Smooth muscle cell of bladder (primary cell): ENCODE results near the gene IGLON5. TPM values are rescaled to one million over a fixed set of nuclear protein-coding genes. Genes with fewer than 3 reads are reported as not detected.

Source experiments
- total RNA-seq: library from RNA; depleted of rRNA; stranded (reverse); fragments of >200 nt; gene quantifications from 2 replicates; pipeline ENCODE4 v1.2.3, GENCODE V29; 2014

The IGLON5 gene
- total RNA-seq, result not detected in 2 replicates

DNA sequence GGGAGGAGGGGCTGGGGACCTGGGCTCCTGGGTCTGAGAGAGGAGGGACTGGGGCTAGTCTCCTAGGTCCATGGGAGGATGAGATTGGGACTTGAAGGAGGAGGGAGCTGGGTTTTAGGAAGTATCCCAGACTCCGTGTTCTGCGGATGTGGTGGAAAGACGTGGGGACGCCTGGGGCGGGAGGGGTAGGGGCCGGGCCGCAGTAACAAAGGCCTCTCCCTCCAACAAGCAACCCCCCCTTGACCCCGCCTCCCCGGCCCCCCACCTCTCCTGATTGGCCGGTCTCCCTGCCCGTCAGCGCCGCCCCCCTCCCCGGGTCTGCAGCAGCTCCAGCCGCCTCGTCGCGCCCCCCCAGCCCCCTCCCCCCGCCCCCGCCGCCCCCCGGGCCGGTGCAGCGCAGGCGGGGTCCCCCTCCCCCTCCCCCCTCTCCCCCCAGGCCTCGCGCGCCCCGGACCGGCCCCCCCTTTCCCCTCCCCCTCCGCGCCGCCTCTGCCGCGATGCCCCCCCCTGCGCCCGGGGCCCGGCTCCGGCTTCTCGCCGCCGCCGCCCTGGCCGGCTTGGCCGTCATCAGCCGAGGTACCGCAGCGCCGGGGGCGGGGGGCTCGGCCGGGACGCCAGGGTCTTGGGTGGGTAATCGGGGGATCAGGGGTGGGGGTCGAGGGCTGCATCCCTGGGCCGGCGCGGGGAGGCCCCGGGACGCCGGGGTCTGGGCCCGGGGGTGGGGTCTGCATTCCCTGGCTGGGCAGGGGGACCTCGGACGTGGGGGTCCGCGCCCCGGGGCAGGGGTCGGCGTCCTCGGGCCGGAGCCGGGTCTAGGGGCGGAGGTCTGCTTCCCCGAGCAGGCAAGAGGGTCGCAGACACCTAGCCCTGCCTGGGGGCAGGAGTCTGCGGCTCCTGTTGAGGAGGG, at the start of gene IGLON5:
Gene IGLON5, plus strand, starts transcription at position 294 of the 907 bp plus-strand sequence. Its CDS starts 204 bp downstream, at position 498.

DNA sequence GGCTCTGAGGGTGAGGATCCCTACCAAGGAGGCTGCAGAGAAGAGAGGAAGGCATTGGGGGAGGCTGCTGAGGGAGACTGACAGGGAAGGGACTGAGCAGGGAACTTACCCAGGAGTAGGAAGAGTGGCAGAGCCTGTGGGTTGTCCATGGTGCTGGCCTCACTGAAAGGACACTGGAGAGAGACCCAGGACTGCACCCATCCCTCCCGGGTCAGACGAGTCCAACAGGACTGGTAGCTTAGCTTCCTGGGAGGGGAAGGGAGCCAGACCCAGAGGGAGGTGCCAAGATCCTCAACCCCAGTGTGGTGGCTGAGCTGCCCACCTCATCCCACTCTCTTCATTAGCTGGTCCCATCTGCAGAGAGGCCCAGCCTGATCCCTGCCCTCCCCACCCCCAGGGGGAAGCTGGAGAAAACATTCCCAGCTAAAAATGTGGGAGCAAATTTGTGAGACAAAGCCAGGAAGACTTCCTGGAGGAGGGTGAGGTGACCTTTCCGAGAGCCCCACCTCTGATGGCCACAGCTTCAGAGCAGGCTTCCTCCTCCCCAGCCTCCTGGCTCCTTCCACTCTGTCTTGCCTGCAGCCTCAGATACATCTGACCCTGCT, 30.6 kb downstream of the IGLON5 start, which contains the start of gene VSIG10L:
Gene VSIG10L, minus strand, starts transcription at position 164 of the 605 bp plus-strand sequence. Its CDS starts 15 bp downstream, at position 149.

DNA sequence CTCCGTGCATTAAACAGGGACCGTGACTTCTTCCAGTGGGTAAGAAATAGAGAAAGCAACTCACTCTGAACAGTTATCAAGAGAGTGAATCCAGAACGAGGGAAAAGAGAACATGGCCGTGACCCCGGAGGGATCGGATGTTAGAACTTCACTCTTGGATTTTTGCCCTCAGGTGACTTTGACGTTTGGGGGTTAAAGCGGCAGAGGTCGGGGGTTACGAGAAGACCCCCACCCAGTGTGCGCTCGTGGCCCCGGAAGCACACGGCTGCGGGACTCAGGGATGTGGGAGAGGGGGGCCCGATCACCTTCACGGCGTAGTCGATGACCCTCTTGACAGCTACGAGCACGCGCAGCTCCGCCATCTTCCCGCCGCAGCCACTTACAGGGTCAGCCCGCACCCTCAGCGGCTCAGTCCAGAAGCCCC, 54.5 kb downstream of the IGLON5 start, which contains the start of gene ETFB:
Gene ETFB, minus strand, starts transcription at position 424 of the 424 bp plus-strand sequence. Its CDS starts 62 bp downstream, at position 362.

DNA sequence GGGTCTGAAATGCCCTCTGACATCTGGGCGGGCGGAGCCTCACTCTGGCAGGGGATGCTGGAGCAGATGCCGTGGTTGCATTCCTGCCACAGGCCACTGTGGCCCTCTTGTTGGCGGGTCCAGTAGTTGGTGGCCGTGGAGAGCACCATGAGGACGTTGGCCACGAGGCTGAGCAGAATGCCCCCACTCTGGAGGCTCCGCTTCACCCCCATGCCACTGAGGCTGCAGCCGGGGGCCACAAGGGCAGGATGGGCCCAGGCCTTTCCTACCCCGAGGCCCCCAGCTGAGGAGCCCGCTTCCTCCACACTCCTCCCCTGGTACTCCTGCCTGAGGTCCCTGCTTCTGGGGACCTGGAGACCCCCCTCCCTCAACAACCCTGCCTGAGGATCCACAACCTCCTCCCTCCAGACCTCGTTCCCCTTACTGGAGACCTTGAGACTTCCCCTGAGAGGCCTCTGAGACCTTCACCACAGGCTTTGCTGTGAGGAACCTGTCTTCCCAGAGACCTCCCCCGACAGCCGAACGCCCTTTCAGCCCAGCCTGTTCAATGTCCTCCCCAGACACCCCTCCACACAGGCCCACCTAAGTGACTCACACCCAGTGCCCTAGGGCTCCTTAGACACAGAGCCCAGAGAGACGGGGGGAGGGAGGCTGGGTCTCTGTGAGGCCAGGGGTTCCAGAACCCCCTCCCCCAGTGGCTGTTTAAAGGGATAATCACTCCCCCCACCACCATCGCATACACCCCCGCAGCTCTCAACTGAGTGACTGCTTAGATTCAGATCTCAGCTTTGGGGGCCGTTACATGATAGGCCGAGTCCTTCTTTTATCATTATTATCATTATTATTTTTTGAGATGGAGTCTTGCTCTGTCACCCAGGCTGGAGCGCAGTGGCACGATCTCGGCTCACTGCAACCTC, 57.2 kb downstream of the IGLON5 start, which contains the start of gene CLDND2:
Gene CLDND2, minus strand, starts transcription at position 638 of the 917 bp plus-strand sequence. Its CDS starts 426 bp downstream, at position 212.

DNA sequence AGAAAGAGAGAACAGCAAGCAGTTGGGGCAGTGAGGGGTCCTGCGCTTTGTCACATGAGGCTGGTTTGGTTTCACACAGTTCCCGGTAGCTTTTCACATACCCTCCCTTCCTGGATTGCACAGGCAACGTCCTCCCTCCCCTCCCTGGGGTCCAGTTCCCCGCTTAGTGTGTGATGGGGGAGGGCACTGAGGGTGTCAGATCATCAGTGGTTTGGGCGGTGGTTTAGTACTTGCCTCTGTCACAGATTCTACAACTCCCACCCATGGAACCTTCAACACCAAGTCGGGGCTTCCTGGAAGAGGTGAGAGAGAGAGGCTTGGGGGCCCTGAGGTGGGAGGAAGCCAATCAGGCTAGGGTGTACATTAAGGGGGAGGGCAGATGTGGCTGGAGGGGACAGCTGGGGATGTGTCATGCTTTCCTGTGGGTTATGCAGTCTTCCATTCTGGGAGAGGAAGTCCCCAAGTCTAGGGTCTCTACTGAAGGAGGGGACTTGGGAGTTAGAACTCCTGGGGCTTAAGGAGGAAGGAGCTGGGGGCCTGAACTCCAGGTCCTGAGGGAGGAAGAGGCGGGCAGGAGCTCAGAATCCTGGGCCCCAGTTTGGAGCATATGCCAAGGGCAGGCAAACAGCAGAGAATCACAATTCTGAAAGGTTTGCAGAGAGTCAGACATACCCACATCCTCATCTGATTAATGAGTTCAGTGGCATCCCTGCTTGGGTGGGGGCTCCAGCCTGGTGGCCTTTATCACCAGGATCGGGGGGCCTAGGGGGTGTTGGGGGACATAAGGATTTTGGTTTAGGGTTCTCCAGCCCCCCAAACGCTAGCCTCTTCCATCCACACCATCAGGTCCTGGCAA, 61.4 kb downstream of the IGLON5 start, which contains the start of gene NKG7:
Gene NKG7, minus strand, starts transcription at position 6 of the 856 bp plus-strand sequence. CDS start 119 bp downstream, outside the sequence.

Other genes with a start within 250 kb of the IGLON5 start
- not detected in 2 replicates for gene KLK13, start 246.6 kb upstream of the IGLON5 start, total RNA-seq
- gene KLK14, start 228.8 kb upstream of the IGLON5 start, total RNA-seq, result not detected in 2 replicates
- gene CTU1, start 203.2 kb upstream of the IGLON5 start, total RNA-seq, result 3.8 and 5.5 TPM in 2 replicates
- 0.09 TPM in 1 of 2 replicates, not detected in the other for gene SIGLEC9, start 186.7 kb upstream of the IGLON5 start, total RNA-seq
- 0.09 TPM in 1 of 2 replicates, not detected in the other for gene SIGLEC7, start 169.3 kb upstream of the IGLON5 start, total RNA-seq
- gene CD33, start 86.6 kb upstream of the IGLON5 start, total RNA-seq, result not detected in 2 replicates
- not detected in 2 replicates for gene SIGLECL1, start 60.6 kb upstream of the IGLON5 start, total RNA-seq
- 0.14 and 0.28 TPM in 2 replicates for gene VSIG10L, start 30.5 kb downstream of the IGLON5 start, total RNA-seq
- 189 and 194 TPM in 2 replicates for gene ETFB, start 54.7 kb downstream of the IGLON5 start, total RNA-seq
- 0.14 and 0.18 TPM in 2 replicates for gene CLDND2, start 57.4 kb downstream of the IGLON5 start, total RNA-seq
- gene NKG7, start 61.0 kb downstream of the IGLON5 start, total RNA-seq, result not detected in 2 replicates
- gene LIM2, start 76.3 kb downstream of the IGLON5 start, total RNA-seq, result not detected in 2 replicates
- not detected in 2 replicates for gene C19orf84, start 78.9 kb downstream of the IGLON5 start, total RNA-seq
- not detected in 2 replicates for gene SIGLEC10, start 106.0 kb downstream of the IGLON5 start, total RNA-seq
- not detected in 2 replicates for gene SIGLEC8, start 146.8 kb downstream of the IGLON5 start, total RNA-seq
- not detected in 2 replicates for gene CEACAM18, start 166.9 kb downstream of the IGLON5 start, total RNA-seq
- gene SIGLEC12, start 190.2 kb downstream of the IGLON5 start, total RNA-seq, result not detected in 2 replicates
- gene SIGLEC6, start 220.0 kb downstream of the IGLON5 start, total RNA-seq, result not detected in 2 replicates